Skeletal muscle satellite cell (primary cell): ENCODE measurements around the gene SSX2IP.

Experiments
- H3K27me3 ChIP-seq: 2 replicates; pipeline ENCODE4 v1.7.0; 2013; ENCODE audit warnings: low read length; ENCODE audit not compliant: control insufficient read depth, insufficient read depth
- H3K36me3 ChIP-seq: 2 replicates; pipeline ENCODE4 v1.7.0; 2013; ENCODE audit warnings: mild to moderate bottlenecking, control low read depth, low read length; ENCODE audit not compliant: insufficient read depth
- H3K4me1 ChIP-seq: 2 replicates; pipeline ENCODE4 v1.7.0; 2013; ENCODE audit warnings: low read length; ENCODE audit not compliant: control insufficient read depth, insufficient read depth
- H3K4me2 ChIP-seq: 2 replicates; pipeline ENCODE4 v1.7.0; 2013; ENCODE audit warnings: mild to moderate bottlenecking, low read length
- H3K4me3 ChIP-seq: 2 replicates; pipeline ENCODE4 v1.7.0; 2013; ENCODE audit warnings: low read length
- H3K9ac ChIP-seq: 2 replicates; pipeline ENCODE4 v1.7.0; 2013; ENCODE audit warnings: mild to moderate bottlenecking, low read depth, low read length, moderate library complexity
- H3K9me3 ChIP-seq: replicated peaks from 2 replicates; pipeline ENCODE4 v1.7.0; 2013; ENCODE audit warnings: mild to moderate bottlenecking, control low read depth, low read length

SSX2IP gene

DNA sequence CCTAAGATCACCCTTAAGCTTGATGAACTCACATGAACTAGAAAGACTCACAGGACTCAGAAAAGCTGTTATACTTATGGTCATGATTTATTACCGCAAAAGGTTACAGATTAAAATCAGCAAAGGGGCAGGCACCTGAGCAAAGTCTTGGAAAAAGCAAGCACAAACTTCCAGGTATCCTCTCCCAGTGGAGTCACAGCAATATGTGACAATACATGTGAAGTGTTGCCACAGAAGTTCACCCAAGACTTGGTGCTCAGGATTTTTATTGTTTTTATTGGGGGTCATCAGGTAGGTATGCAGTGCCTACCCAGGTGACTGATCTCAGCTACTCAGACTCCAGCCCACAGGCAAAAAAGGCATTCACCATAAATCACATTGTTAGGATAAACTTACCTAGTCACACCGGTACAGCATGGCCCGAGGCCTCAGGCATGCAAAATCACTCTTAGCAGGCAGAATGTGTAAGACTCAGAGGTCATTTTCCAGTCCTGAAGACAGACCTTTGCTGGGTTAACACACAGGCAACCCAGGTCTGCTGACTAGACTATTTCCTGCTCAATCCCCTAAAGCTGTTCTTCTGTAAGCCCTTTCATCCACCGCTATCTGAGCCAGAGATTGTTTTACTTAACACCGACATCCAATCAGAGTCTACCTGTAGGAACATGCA lies 55.6 kb downstream of the SSX2IP start:
- H3K27me3 ChIP-seq, result no peaks in the 10 kb centered on the region
- H3K4me2 ChIP-seq, result no peak overlapping the region
- H3K4me3 ChIP-seq, result no peak overlapping the region
- H3K4me1 ChIP-seq, result peaks cover 13% of the 10 kb centered on the region
- no peaks in the 10 kb centered on the region for H3K9me3 ChIP-seq
- no peak overlapping the region for H3K9ac ChIP-seq
- no peaks in the 10 kb centered on the region for H3K36me3 ChIP-seq

DNA sequence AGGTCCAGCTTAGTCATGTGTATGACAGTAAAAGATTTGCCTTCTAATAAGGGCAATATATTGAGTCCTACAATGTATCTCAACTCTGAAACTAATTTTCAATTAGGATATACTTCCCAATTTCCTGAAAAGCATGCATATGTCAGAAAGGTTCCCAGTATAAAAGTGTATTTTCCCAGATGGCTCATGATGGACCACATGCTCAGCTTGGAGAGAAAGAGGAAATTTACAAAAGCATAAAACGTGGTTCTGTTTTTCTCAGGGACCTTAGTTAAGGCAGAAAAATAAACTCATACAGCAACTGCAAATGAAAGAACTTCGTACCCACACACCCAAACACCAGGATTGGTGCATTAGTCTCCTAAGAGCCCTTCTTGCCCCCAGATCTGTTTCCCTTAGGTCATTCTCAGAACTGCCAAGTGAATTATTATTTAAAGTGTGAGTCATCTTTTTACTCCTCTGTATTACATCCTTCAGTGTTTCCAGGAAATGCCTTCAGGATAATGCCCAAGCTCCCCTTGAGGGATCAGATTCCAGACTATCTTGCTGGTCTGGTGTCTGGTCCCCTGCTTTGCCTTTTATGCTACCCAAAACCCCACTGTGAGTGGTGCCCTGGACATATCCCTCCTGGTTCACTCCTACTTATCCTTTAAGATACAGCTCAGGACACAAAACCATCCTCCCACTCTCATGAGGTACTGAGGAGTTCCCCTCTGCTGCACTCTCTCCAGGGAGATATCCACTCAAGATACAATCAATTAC lies 57.4 kb downstream of the SSX2IP start:
- no peaks in the 10 kb centered on the region for H3K36me3 ChIP-seq
- H3K27me3 ChIP-seq, result no peaks in the 10 kb centered on the region
- H3K4me1 ChIP-seq, result peaks cover 13% of the 10 kb centered on the region
- no peaks in the 10 kb centered on the region for H3K9me3 ChIP-seq
- H3K4me3 ChIP-seq, result no peak overlapping the region
- peak overlapping the region; percentile 35 for H3K4me2 ChIP-seq
- H3K9ac ChIP-seq, result no peak overlapping the region

DNA sequence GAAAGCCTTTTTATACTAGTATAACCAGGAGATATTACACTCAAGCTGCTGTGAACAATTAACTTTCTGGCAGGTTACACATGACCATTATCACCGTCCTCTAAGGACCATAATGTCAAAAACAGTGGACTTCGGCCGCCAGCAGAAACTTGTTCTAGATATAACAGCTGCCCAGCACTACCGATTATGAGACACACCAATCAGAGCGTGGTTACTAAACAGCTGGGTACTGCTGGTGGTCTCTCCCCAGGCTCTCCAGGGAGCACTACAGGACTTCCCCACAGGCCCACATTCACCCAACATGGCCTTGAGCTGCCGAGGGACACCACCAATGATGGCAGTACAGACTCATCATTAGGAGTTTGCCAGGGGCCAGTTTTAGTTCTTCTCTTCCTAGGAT lies 58.1 kb downstream of the SSX2IP start:
- Histone ChIP-seq H3K9me3 (no peaks in the 10 kb centered on the region), H3K4me2 (no peak overlapping the region), H3K4me3 (no peak overlapping the region), H3K36me3 (no peaks in the 10 kb centered on the region), H3K9ac (no peak overlapping the region), H3K27me3 (no peaks in the 10 kb centered on the region), H3K4me1 (peaks cover 13% of the 10 kb centered on the region)

DNA sequence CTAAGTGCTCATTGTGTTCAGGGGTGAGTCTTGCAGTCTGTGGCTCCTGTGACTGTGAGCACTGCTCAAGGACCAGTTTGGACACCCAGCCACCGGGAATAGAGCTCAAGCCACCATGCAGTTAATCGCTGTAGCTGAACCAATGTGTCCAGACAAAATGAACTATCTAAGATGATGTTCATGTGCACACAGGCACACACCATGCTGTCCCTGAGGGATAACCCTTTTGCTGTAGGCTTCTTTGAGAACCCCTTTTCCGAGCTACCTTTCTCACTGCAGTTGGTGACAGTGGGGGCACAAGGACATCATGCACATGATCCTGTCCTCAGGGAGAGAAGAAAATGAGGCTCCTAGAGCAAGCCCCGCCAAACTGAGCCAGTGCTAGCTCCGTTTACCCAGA lies 65.4 kb downstream of the SSX2IP start:
- H3K4me1 ChIP-seq, result peaks cover 9% of the 10 kb centered on the region
- no peak overlapping the region for H3K9ac ChIP-seq
- no peaks in the 10 kb centered on the region for H3K27me3 ChIP-seq
- H3K4me2 ChIP-seq, result no peak overlapping the region
- H3K36me3 ChIP-seq, result no peaks in the 10 kb centered on the region
- no peaks in the 10 kb centered on the region for H3K9me3 ChIP-seq
- no peak overlapping the region for H3K4me3 ChIP-seq

DNA sequence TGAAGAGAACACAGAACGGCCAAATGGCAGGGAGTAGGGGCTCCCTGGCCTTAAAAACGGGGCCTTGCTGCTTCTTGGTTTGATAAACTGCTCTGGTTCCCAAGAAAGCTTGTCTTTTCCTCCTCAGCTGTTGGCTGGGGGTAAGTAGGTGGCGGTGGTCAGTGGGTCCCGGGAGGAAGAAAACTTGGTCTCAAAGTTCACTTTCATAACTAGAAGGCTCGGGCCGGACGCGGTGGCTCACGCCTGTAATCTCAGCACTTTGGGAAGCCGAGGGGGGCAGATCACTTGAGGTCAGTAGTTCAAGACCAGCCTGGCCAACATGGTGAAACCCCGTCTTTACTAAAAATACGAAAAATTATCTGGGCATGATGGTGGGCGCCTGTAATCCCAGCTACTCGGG lies 68.7 kb downstream of the SSX2IP start:
- H3K9me3 ChIP-seq, result no peaks in the 10 kb centered on the region
- no peak overlapping the region for H3K9ac ChIP-seq
- H3K4me2 ChIP-seq, result no peak overlapping the region
- H3K4me3 ChIP-seq, result no peak overlapping the region
- H3K27me3 ChIP-seq, result no peaks in the 10 kb centered on the region
- peaks cover 22% of the 10 kb centered on the region for H3K4me1 ChIP-seq
- H3K36me3 ChIP-seq, result no peaks in the 10 kb centered on the region

DNA sequence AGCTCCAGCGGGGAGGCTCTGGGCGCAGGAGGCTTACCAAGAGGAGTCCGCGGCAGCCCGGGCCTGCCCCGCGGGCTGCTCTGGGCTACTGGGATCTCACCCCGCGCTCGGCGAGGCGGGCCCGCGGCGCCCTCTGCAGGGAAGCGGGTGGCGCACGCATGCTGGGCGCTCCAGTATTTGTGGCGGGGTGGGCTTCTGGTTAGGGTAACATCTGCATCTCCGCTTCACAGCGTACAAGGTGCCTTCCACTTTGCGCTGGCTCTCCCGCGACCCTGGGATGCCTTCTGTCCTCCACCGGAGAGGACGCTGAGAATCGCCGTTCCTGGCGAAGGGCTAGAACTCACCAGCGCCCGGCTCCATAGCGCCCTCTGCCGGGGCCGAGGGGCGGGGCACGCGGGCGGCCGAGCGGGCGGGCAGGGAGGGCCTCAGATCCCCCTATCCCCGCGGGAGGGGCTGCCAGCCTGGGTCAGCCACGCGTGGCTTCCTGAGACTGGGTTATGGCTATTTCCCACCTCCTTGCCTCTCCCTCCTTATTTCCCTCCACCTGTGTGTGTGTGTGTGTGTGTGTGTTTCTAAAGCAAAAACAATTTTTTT lies 69.4 kb downstream of the SSX2IP start:
- Histone ChIP-seq H3K27me3 (no peaks in the 10 kb centered on the region), H3K4me3 (peak overlapping the region; percentile 95), H3K4me2 (peak overlapping the region; percentile 97), H3K36me3 (no peaks in the 10 kb centered on the region), H3K9me3 (no peaks in the 10 kb centered on the region), H3K4me1 (peaks cover 22% of the 10 kb centered on the region), H3K9ac (peak overlapping the region; percentile 86)

DNA sequence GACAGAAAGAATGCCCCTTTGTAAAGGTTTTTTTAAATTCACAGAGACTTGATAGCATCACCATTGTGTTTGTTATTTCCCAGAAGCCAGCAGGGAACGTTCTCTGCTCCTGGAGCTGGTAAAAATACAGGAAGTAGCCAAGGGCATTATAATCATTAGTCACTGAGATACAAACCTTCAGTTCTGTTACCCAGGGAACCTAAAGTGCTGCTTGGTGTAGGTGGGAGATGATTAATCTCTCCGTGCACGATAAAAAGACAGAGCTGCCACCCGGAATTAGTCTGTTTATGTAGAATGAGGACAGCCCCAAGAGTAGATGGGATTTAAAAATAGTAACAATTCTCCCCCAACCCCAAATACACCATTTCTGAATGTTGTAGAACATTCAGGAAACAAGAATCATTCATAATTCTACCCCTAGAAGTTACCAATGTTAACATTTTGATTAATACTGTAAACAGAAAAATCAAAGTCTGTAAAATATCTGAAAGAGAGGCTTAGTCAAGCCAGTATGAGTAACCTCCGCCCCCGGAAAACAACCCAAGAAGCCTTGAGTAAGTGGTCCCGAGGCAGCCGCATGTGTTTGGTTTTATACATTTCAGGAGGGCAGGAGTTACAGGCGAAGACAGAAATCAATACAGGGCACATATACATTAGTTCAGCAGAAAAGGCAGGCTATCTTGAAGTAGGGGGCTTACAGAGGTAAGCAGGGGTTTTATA lies 70.7 kb downstream of the SSX2IP start:
- Histone ChIP-seq H3K9ac (peak overlapping the region; percentile 65), H3K4me1 (peaks cover 22% of the 10 kb centered on the region), H3K4me2 (peak overlapping the region; percentile 75), H3K27me3 (no peaks in the 10 kb centered on the region), H3K4me3 (peak overlapping the region; percentile 50), H3K9me3 (peaks cover 1% of the 10 kb centered on the region), H3K36me3 (no peaks in the 10 kb centered on the region)

DNA sequence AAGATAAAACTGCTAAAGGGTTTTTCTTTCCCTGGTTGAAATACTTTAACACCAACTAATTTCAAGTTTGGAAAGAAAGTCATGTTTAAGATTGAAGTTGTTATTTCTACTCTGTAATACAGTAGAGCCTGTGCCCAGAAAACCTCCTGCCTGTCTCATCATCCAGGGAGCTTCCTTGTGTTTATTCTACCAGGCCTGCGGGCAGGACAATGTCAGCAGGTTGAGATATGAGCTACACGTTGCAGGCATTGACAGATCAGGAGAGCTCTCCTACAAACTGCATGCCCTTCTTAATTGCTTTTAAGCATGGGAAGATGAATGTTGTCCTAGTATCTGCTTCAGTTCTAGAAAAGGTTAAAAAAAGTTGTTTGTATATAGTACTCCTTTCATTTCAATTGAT lies 72.9 kb downstream of the SSX2IP start:
- H3K27me3 ChIP-seq, result no peaks in the 10 kb centered on the region
- H3K9me3 ChIP-seq, result peaks cover 7% of the 10 kb centered on the region
- H3K9ac ChIP-seq, result no peak overlapping the region
- no peak overlapping the region for H3K4me3 ChIP-seq
- no peaks in the 10 kb centered on the region for H3K36me3 ChIP-seq
- H3K4me2 ChIP-seq, result no peak overlapping the region
- peaks cover 22% of the 10 kb centered on the region for H3K4me1 ChIP-seq

DNA sequence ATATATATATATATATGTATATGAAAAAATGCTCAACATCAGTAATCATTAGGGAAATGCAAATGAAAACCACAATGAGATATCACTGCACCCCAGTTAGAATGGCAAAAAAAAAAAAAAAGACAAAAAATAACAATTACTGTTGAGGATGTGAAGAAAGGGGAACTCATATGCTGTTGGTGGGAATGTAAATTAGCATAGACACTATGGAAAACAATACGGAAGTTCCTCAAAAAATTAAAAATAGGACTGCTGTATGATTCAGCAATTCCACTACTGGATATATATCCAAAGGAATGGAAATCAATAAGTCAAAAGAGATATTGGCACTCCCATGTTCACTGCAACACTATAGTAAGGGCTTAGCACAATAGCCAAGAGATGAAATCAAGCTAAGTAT lies 74.5 kb downstream of the SSX2IP start:
- no peak overlapping the region for H3K4me2 ChIP-seq
- H3K4me1 ChIP-seq, result peaks cover 19% of the 10 kb centered on the region
- peaks cover 7% of the 10 kb centered on the region for H3K9me3 ChIP-seq
- H3K9ac ChIP-seq, result no peak overlapping the region
- no peak overlapping the region for H3K4me3 ChIP-seq
- no peaks in the 10 kb centered on the region for H3K27me3 ChIP-seq
- H3K36me3 ChIP-seq, result no peaks in the 10 kb centered on the region

DNA sequence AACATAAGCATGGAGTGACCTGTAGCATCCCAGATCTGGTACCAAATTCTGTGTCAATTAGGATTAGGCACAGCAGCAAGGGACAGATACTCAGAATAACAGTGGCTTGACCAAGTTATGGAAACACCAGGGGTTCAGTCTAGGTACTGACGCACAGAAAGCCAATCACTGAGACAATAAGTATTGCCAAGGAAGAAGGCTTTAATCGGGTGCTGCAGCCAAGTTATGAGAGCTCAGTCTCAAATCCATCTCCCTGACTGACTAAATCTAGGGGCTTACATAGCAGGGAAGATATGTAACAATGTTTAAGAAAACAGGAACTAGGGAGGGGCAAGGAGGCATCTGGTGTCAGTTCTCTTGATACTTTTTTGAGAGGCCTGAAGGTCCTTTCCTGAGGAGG lies 76.4 kb downstream of the SSX2IP start:
- no peaks in the 10 kb centered on the region for H3K36me3 ChIP-seq
- H3K4me1 ChIP-seq, result peaks cover 4% of the 10 kb centered on the region
- no peak overlapping the region for H3K4me3 ChIP-seq
- H3K9me3 ChIP-seq, result peaks cover 7% of the 10 kb centered on the region
- no peak overlapping the region for H3K9ac ChIP-seq
- H3K27me3 ChIP-seq, result no peaks in the 10 kb centered on the region
- H3K4me2 ChIP-seq, result no peak overlapping the region

DNA sequence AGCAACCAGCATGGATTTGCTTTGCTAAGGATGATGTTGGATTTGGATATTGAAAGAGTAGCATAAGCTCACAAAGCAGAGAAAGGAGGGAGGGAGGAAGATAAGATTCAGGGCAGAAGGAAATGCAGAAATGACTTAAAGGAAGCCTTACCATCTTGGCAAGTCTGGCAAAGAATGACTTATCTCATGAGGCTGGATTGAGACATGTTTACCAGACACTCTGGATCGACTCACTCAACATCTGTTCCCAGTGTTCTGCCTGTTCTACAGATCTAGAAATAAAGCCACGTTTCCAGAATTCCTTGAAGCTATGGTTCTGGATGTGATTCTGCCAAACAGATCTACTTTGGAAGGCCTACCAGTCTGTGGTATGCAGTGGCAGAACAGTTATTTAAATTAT lies 77.2 kb downstream of the SSX2IP start:
- Histone ChIP-seq H3K4me3 (no peak overlapping the region), H3K4me1 (no peaks in the 10 kb centered on the region), H3K4me2 (no peak overlapping the region), H3K36me3 (no peaks in the 10 kb centered on the region), H3K27me3 (no peaks in the 10 kb centered on the region), H3K9me3 (peaks cover 7% of the 10 kb centered on the region), H3K9ac (no peak overlapping the region)
